ENCODE results near the gene RNASE7.
A peak's percentile ranks its signal among the peaks of the same experiment; 100 is the strongest.

RNASE7 gene

DNA sequence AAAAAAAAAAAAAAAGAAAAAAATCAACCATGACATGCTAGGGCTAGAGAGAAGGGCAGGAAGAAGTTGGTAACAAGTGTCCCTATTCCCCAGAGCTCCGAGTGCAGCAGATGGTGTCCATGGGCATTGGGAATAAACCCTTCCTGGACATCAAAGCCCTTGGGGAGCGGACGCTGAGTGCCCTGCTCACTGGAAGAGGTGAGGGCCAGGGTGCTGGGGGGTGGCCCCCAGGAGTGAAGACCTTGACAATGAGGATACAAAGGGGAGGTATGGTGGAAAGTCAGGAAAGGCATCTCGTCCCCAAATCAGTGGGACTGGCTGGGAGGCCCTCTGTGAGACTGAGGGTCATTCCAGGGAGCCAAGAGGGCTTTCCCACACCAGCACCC, 44.7 kb downstream of the RNASE7 start:
- no peak for DNase-seq (ENCODE audit: low read depth in 2 of 2)

- peak in 1 of 2 donors; percentile 33 for DNase-seq (ENCODE audit: low read depth in 2 of 2)
These were observed 45.3 kb downstream of the RNASE7 start for GRCh38 chr14:21087294-21088091.

DNA sequence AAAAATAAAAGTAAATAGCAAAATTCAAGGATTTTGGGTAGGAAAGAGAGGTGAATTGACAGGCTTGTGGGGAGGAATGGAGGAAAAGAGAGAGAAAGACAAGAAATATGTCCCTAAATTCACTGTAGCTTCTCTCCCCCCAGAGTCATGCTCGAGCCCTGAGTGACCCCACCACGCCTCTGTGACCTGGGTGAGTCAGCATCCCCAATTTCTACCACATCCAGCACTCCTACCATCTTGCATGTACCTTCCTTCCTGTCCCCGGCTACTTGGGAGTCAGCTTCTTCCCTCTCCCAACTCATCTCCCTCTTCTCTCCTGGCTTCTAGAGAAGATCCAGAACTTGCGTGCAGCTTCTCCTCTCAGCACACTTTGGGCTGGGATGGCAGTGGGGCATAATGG, 46.5 kb downstream of the RNASE7 start:
- no peak for DNase-seq (ENCODE audit: low read depth in 2 of 2)

- no peak for DNase-seq (ENCODE audit: low read depth in 2 of 2)
These were observed 47.1 kb downstream of the RNASE7 start for GRCh38 chr14:21089271-21089670.

GRCh38 chr14:21089877-21090193, 47.7 kb downstream of the RNASE7 start:
- no peak for DNase-seq (ENCODE audit: low read depth in 2 of 2)

DNA sequence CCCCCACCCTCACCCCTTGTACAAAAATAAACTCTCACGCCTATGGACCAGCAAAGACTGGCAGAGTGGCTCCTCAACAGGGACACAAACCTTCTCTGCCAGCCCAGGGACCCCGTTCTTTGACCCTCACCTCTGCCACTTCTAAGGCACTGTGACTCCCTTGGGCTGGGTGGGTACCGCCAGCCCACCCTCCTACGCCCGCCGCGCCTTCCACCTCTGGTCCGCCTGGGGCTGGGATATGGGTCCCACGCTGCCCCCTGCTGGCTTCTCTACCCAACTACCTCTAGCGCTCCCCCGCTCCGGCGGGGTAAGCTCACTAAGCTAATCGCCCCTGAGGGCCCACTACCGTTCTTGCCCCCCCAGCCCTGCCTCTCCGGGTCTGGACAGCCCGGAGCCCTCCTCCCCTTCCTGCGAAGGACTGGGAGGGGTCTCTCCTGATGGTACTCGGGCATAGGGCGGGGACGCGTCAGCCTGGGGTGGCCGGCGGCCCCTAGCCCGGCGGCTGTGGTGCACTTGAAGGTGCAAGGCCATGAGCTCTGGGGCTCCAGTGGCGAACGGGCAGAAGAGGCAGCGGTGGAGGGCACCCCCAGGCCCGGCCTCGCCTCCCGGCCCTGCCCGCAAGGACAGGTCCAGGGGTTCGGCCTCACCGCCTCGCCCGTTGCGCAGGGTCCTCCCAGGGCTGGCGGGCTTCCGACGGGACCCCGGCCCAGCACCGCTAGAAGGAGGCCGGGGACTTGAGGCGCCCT, 48.2 kb downstream of the RNASE7 start:
- no peak for DNase-seq (ENCODE audit: low read depth in 2 of 2)

GRCh38 chr14:21090940-21091663, 48.9 kb downstream of the RNASE7 start:
- DNase-seq (ENCODE audit: low read depth in 2 of 2), result no peak

DNA sequence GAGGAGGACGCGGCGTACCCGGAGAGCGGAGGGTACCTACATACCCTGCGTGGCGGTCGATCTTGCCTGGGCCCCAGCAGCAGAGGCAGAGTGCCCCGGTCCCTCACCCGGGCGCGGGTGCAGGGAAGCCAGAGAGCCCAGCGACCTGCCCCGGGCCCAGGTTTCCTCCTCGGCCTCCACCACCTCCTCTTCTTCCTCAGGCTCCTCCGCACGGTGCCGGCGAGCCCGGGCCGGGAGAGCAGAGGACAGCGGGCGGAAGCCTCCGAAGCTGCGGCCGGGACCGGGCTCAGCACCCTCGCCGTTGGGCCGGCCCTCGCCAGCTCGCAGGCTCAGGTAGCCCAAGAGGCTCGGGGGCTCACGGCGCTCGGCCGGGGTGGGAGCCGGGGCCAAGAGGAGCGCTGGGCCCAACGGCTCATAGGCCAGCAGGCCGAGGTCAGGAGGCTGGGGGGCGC, 49.7 kb downstream of the RNASE7 start:
- no peak for DNase-seq (ENCODE audit: low read depth in 2 of 2)

- DNase-seq (ENCODE audit: low read depth in 2 of 2), result peak; percentile 69 to 76
These were observed 50.3 kb downstream of the RNASE7 start for GRCh38 chr14:21092273-21093011.

DNA sequence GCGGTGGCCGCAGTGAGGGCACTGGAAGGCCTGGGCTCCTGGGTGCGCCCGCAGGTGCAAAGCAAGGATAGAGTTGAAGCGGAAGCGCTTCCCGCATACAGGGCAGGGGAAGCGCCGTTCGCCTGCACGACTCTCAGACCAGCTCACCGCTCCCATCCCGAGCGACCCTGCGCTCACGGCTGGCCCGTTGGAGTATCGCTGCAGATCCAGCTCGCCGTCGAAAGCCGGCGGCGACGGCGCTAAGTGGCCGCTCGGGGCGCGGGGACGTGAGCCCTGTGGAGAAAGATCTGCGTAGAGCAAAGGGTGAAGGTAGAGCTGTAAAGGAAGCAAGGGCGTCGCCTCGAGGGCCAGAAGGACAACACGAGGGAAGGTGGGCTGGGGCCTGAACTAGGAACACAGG, 50.9 kb downstream of the RNASE7 start:
- DNase-seq (ENCODE audit: low read depth in 2 of 2), result no peak

Measured in stimulated activated CD8-positive, alpha-beta memory T cell treated with anti-CD3 and anti-CD28 coated beads, Interleukin-15, amount 100 ng/mL, for 4 hours (primary cell).